ENCODE data around the gene CCDC51.

- TF ChIP-seq CTCF (conservative IDR thresholded peaks at IDR 0.05; ENCODE audit: low read depth in 2 of 2) (no peak), EZH2phosphoT487 (IDR thresholded peaks at IDR 0.05; ENCODE audit: unreplicated experiment) (no peak), EZH2 (IDR thresholded peaks at IDR 0.05; ENCODE audit: low read depth, unreplicated experiment) (no peak), POLR2AphosphoS5 (IDR thresholded peaks at IDR 0.05; ENCODE audit: low read depth) (no peak), REST (IDR thresholded peaks at IDR 0.05; ENCODE audit: unreplicated experiment) (no peak)
Observed at GRCh38 chr3:48437812-48438211, 2.1 kb downstream of the CCDC51 start.

Measured in GM23338 (cell line).